AG08396 (cell line): ENCODE results near the gene TM9SF3.
"Not testable (repeated sequence)": the region's sequence is repeated elsewhere in the genome, so short reads cannot be mapped to it uniquely, and the experiment has no call there.

Experiments
- DNase-seq: peaks from one replicate; pipeline ENCODE4 v3.0.0; 2012; ENCODE audit warnings: low spot score, mixed read lengths

Gene TM9SF3

DNA sequence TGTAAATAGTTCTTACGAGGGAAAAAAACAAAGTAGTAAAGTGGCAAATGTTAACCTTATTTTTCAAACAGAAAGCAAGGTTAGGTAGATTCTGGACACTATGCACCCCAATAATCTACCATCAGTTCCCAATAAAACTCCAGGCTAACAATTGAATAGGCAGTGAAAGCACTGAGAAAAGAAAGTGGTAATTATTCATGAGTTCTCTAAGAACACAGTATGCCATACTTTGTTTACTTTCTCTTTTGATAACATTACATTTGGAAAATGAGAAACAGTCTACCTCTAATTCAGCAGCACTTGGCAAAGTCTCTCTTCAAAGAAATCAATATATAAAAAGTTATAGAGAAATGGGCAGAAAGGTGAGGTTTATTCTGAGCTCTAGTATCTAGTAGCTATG lies 18.4 kb downstream of the TM9SF3 start:
- DNase-seq, result no peak

DNA sequence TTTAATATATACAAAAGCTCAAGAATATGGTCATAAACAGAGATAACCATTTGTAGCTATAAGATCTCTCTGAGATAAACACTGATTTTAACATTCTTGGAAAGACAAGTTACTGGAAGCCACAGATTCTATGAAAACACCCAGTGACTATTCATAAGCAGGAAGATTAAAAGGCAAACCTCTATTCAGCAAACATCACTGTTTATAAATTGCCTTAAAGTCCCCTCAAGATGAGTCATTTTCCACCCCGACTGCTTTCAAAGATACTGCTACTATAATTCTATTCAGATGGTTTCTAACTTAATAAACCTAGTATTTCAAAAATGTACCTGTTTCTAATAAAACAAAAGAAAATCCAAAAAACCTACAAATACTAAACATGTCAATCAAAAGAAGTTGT lies 21.0 kb downstream of the TM9SF3 start:
- peak; percentile 48 for DNase-seq

DNA sequence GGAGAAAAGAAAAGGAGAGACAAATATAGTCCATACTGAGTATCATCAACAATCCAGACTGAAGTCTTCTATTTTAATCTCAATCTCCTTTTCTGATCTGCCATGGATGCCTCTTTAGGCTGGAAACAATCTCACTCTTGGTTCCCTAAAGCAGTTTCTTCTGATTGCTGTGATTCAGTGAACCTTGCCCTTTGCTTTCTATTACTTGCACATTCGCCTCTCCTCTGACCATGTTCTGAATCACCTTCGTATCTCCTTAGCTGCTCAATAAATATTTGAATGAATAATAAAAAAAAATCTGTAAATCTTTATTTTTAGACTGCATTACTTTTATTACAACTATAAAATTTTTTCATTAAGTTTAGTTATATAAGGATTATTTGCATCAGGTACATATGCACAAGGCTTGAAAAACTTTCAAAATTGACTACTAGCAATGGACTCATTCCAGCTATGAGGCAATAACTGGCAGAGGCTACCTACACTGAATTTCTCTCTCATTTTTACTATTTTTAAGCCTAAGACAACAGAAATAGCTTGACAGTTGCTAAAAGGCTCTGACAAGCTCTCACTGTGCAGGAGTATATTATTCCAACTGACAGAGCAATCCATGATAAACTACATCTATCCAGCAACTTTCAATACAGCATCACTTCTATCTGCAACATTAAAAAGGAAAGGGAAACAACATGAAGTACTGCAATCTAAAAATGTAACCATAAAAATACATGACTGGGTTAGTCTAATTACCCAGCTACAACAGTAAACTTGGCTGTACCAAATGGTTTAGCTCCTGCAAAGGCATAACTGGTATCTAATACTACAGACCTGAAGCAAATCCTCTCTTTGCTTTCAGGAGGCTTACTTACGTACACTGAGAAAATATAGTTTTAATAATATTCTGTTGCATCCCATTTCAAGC lies 25.6 kb downstream of the TM9SF3 start:
- no peak for DNase-seq

DNA sequence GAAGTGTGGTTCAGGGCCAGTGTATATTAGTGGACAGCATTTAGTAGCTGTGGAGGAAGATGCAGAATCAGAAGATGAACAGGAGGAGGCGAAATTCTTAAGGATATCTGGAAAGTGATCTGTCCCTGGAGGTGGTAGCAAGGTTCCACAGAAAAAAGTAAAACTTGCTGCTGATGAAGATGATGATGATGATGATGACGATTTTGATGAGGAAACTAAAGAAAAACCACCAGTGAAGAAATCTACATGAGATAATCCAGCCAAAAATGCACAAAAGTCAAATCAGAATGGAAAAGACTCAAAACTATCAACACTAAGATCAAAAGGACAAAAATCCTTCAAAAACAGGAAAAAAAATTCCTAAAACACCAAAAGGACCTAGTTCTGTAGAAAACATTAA lies 26.3 kb downstream of the TM9SF3 start:
- DNase-seq, result no peak

DNA sequence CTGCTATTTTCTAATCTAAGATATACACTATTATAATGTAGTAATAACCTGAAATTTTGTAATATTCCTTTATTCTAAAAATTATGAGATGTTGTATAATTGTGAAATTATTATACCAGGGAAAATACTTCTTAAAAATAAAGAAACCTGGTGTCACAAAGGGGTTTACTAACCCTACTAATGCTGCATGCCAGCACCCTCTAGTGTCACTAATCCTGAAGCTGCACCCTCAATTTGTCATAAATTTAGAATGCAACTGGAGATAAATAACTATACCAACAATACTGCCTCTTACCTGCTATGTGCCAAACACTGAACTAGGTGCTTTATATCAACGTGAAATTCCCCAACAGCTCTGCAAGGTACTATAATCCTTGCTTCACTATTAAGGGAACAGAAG lies 30.8 kb downstream of the TM9SF3 start:
- DNase-seq, result no peak

DNA sequence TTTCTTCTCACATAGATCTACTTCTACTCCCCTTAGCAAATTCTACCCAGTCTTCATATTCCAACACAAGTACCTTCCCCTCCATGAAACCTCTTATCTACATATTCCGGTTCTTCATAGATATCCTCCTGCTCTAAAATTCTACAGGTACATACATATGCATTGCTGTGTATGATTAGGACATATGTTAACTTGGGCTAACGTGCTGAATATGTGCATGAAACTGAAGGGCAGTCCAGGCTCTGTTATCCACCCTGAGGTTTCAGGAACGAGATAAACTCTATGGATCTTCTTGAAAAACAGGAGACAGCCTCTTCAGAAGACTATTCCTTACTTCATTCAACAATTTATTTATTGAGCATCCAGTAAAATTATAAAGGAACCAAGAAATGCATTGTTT lies 31.5 kb downstream of the TM9SF3 start:
- DNase-seq, result no peak

DNA sequence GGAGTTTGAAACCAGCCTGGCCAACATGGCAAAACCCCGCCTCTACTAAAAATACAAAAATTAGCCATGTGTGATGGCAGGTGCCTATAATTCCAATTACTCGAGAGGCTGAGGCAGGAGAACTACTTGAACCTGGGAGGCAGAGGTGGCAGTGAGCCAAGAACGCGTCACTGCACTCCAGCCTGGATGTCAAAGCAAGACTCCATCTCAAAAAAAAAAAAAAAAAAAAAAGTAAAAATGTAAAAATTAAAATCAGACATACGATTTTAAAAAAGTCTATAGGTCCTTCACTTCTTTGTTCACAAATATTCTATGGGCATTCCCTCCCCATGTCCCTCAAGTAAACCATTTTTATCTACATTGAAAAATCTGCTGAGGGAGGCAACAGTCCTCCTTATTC lies 38.2 kb downstream of the TM9SF3 start:
- DNase-seq, result no peak

DNA sequence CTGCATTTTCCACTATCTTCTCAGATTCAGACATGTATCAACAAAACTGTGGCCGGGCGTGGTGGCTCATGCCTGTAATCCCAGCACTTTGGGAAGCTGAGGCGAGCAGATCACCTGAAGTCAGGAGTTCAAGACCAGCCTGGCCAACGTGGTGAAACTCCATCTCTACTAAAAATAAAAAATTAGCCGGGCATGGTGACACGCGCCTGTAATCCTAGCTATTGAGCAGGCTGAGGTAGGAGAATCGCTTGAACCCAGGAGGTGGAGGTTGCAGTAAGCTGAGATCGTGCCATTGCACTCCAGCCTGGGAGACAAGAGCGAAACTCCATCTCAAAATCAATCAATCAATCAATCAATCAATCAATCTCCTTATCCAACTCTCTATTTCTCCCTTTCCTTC lies 41.3 kb downstream of the TM9SF3 start:
- DNase-seq, result not testable (repeated sequence)

DNA sequence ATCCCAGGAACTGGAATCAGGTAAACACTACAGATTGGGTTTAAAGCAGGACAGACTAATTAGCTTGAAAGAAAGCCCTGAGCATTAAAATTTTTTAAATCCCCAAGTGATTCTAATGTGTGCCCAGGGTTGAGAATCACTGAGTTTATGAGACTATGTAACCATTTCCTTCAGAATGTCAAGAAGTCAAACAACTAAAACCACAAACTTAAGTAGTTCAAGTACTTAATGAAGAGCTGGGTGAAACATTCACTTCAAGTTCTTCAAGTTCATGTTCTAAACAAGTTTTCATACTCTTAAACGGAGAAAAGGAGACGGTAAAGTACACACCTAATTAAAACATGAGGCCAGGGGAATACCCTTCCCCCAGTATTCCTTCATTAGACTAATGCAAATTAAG lies 44.9 kb downstream of the TM9SF3 start:
- no peak for DNase-seq

DNA sequence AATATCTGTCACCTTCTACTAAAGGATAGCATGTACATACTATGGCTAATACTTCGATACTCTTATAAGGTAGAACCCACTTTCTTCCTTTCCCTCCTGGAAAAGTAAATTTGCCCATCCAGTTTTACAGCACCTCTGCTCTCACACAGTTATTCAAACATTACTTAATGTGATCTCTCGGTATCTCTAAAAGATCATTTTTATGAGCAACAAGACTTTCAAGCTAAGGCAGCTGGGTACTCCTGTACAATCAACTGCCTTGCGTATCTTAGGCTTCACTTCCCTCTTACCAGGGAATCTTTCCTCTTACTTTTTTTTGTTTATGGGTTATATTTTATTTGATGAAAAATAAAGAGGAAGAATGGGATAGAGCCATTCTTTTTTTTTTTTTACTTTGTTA lies 46.6 kb downstream of the TM9SF3 start:
- no peak for DNase-seq

DNA sequence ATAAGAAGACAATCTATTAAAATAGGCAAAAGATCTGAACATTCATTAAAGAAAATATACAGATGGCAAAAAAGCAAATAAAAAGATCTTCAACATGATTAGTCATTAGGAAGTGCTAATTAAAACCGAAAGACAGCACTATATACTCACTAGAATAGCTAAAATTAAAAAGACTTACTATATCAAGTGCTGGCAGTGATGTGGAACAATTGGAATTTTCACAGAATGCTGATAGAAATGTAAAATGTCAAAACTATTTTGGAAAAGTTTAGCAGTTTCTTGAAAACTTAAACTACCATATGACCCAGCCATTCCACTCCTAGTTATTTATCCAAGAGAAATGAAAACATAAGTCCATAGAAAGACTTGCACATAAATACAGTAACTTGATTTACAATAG lies 48.1 kb downstream of the TM9SF3 start:
- no peak for DNase-seq

DNA sequence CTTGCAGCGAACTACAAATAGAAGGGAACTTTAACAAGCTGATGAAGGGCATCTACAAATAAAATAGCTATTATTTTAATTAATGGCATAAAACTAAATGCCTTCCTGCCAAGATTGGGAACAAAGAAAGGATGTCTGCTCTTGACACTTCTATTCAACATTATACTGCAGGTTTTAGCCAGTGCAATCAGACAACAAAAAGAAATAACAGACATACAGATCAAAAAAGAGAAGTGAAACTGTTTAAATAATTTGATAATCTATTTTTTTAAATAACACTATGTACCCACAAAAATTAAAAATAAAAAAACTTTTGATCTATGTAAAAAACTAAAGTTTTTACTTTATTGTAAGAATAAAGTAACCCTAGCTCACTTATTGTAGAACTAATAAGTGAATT lies 50.7 kb downstream of the TM9SF3 start:
- no peak for DNase-seq

DNA sequence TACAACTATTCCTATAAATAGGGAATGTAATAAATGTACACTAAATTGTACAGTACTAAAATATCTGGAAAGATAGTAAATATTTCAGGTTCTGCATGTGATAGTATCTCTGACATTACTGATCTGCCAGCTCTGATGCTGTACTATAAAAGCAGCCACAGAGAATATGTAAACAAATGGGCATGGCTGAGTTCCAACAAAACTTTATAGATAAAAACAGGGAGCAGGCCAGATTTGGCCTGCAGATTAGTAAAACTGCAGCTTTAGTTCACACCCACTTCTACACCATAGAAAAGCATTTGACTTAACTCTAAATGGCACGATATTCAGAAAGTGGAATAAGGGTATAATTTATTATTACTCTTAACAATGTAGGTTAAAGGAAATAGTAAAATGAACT lies 54.3 kb downstream of the TM9SF3 start:
- no peak for DNase-seq

DNA sequence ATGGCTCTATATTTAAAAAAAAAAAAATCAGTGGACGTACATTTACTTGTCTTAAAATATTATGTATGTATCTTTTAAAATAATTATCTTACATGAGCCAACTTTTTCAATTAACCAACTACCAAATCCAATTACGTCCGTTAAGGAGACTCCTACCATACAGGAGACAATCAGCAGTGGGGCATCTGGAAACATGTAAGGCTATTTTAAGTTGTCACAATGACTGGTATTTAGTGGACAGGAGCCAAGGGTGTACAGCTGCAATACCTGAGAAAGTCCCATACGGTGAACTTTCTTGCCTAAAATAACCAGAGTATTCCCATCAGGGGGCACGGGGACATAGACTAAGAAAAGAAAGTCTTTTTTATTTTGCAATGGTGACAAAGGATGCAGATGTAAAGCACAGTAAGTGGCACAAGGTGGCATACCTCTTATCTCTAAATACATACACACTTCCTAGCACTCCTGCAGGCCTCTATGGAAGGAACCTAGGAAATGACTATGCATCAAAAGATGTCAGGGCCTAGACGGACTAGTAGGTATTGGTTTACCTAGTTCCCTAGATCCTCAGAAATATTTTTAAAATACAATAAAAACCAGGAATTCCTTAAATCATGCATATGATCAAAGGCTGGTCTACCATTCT lies 57.1 kb downstream of the TM9SF3 start:
- no peak for DNase-seq

DNA sequence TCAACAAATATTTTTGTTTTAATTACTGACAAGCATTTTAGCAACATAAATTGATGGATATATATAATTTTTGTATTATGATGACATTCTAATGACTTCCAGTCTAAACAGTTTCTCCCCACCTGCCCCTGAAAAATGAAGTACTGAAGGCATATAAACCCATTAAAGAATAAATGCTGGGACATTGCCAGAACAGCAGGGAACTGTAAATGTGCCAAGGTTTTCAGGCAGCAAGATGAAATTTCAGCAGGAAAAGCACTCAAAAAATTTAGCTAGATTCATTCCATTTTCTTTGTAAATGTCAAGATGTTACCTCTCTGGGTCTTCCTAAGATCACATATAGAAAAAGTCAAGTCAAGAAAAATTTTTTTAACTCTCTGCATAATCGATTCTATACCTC lies 62.1 kb downstream of the TM9SF3 start:
- DNase-seq, result no peak

DNA sequence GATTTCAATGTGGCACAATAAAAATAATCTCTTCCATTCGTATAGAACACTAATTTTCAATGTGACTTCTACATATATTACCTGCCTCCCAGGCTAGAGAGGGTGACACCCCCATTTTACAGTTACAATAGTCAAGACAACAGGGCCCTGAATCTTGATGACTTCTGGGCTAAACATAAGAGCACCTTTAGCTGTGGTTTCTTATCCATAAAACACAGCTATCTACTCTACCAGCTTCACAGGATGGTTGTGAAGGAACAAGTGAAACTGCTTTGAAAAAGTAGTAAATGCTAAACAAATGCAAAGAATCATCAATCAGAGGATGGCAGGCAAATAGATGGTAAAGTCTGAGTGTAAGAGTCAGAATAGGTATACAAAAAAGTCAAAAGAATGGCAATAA lies 69.5 kb downstream of the TM9SF3 start:
- no peak for DNase-seq

DNA sequence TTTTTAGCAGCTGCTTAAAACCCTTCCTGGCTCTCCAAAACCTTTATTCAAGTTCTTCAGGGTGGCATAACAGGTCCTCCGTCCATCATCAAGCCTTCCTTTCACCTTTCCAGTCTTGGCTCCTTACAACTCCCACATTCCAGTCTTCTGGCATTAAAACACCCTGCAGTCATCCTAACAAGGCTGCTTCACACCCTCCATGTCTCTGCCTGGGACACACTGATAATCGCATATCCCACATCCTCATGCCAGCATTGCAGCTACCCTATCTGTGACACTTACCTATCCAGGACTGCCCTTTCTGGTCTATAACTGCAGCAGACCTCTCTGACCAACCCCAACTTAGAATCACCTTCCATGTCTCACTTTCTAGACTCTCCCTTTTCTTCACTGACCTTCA lies 70.5 kb downstream of the TM9SF3 start:
- DNase-seq, result no peak

DNA sequence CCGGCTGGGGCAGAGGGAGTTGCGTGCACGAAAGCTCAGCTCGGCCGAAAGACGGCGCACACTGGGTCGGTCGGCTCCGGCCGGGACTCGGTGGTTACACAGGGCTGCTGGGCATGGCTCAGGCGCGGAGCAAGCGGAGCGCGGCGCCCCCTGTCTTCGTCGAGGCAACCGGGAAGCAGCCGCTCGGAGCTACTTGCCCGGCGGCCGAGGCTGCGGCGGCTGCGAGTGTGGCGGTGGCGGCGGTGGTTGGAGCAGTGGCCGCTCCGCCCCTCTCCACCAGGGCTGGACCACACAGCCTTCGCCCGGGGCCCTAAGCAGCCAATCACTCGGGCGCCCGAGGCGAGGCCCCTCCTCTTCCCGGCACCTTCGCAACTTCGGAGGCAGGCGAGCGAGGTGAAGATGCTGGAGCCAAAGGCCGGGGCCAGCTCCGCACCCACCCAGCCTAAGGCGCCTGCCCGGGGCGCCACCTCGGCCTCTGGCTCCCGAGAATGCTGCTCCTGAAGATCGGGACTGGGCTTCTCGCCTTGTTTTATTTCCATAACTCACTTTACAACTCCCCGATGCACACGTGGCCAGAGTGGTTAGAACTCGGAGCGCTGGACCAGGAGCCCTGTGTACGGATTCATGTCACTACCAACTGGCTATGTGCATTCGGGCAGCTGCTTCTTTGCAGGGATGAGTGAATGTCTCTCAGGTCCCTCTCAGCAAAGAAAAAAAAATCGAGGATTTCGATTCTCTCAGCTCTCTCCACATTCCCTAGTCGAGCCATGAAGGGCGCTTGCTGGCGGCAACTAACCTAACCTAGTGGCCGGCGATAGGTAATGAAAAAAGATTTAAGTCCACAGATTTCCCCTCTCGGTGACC lies 72.9 kb downstream of the TM9SF3 start, which contains the start of gene TLL2:
Gene TLL2 (minus strand): TSS at position 229 of the 864 bp plus-strand sequence. CDS start 241 bp downstream, outside the sequence.
- peak; percentile 95 for DNase-seq

DNA sequence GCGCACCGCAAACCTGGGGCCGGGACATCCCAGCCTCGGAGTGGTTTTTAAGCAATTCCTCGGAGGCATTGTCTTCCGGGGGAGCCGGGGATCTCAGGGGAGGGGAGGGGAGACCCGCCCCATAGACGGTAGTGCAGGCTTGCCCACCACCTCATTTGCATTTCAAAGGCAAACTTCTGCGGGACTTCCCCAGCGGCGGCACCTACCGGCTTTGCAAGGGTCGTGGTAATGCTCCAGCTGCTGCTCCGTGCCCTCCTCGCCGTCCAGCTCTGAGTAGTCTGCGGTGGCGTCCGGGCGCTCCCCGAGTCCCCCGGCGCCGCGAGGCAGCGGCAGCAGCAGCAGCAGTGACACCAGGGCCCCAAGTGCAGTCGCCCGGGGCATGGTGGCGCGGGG lies 73.5 kb downstream of the TM9SF3 start:
- no peak for DNase-seq

DNA sequence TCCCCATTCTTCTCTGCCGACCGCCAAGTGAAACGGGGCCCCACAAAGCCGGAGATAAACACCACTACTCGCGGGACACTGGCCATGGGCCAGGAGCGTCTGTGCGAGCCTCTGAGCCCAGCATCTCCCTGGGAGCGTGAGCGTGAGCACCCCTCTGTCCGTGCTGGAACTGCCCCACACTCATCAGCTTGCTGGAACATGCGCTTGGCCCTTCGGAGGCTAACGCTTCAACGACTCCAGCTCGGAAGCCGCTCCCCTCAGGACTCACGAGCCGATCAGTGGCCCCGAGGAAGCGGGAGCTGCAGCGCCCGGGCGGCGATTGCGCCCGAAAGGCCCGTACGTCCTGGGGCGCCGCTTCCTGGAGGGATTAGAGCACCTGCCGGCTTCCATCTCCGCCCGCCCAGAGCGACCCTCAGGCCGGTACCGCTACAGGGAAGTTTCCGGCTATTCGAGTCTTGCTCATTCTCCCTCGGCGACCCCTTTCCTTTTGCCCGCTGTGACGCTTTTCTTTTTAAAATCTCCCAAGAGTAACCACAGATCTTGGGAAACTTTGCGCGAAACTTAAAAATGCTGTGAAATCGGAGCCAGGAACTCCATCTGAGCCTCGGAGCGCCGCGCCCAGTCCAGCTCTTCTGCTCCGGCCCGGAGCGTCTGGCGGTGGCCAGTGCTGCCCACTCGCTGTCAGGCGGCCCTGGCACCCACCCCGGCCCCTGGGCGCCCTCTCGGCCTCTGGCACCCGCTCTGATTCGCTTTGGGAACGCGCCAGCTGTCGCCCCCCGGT lies 74.1 kb downstream of the TM9SF3 start:
- peak; percentile 48 for DNase-seq

DNA sequence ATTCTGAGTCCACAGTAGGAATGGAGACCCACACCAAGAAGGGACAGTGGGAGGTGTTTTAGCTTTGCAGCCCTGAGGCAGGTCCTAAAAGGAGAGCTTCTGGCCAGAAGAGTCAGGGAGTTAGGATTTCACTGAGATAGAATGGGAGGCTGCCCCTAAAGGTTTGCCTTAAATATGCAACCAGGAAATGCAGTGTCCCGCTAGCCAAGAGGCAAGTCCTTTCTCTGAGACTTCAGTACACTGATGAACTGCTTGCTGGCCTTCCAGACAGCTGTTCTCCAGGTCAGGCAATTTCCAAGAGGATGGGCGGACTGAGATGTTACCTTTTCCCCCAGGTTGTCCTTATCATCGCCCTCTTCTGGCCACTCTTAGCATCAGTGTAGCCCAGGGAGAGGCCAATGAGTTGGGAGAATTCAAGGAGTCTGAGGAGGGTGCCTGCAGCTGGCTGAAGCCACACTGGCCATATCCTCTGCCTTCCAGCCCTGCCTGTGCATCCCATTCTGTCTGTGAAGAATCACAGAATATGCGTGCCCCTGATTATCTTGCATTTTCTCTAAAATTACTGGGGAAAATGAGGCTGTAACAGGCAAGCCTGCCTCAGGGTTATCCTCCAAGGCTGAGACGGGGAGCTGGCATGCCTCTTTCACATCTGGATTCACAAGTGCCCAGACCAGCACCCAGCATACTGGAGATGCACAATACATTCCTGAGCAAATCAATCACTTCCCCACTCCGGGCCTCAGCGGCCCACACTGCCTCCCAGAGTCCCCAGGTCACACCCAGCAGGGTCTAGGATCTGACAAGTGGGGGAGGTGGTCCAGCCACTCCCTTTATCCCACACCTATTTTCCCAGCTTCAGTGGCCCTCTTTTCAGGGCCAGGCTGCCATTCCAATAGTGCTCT lies 75.5 kb downstream of the TM9SF3 start:
- DNase-seq, result peak; percentile 32
